H9 (cell line): Measurements from ENCODE around the gene BARX2. TPM values are rescaled to one million over a fixed set of nuclear protein-coding genes. Genes with fewer than 3 reads are reported as not detected.

ENCODE experiments used
- DNase-seq: peaks from one replicate; pipeline ENCODE4 v3.0.0-alpha.2; 2017
- H2AFZ ChIP-seq: one replicate; pipeline ENCODE4 v1.6.1; 2013; ENCODE audit warnings: mild to moderate bottlenecking, low read length, control low read depth, moderate library complexity
- H2AK5ac ChIP-seq: 2 replicates; pipeline ENCODE4 v1.6.1; 2013; ENCODE audit warnings: low read length, control low read depth, mixed read lengths; ENCODE audit not compliant: insufficient read length
- H2BK120ac ChIP-seq: one replicate; pipeline ENCODE4 v1.6.1; 2013; ENCODE audit warnings: low read depth, mild to moderate bottlenecking, low read length, control low read depth, inconsistent platforms; ENCODE audit not compliant: poor library complexity, severe bottlenecking
- H2BK12ac ChIP-seq: 2 replicates; pipeline ENCODE4 v1.6.1; 2013; ENCODE audit warnings: low read length, control low read depth, mixed read lengths, low read depth; ENCODE audit not compliant: insufficient read length
- H2BK15ac ChIP-seq: 2 replicates; pipeline ENCODE4 v1.6.1; 2013; ENCODE audit warnings: low read depth, low read length, control low read depth
- H2BK20ac ChIP-seq: one replicate; pipeline ENCODE4 v1.6.1; 2013; ENCODE audit warnings: low read depth, mild to moderate bottlenecking, low read length, control low read depth, inconsistent platforms; ENCODE audit not compliant: poor library complexity, severe bottlenecking
- H2BK5ac ChIP-seq: 2 replicates; pipeline ENCODE4 v1.6.1; 2013; ENCODE audit warnings: low read length, control low read depth, mixed read lengths; ENCODE audit not compliant: insufficient read length
- H3K14ac ChIP-seq: 2 replicates; pipeline ENCODE4 v1.6.1; 2013; ENCODE audit warnings: low read length, control low read depth; ENCODE audit not compliant: insufficient read depth
- H3K18ac ChIP-seq: 2 replicates; pipeline ENCODE4 v1.6.1; 2013; ENCODE audit warnings: low read depth, mild to moderate bottlenecking, mixed read lengths, low read length, control low read depth; ENCODE audit not compliant: insufficient read length
- H3K23ac ChIP-seq: 2 replicates; pipeline ENCODE4 v1.6.1; 2013; ENCODE audit warnings: low read length, control low read depth, mixed read lengths, low read depth; ENCODE audit not compliant: insufficient read length
- H3K23me2 ChIP-seq: 2 replicates; pipeline ENCODE4 v1.6.1; 2013; ENCODE audit warnings: low read depth, mild to moderate bottlenecking, mixed read lengths, low read length, control low read depth; ENCODE audit not compliant: insufficient read length, poor library complexity, severe bottlenecking
- H3K27ac ChIP-seq: 2 replicates; pipeline ENCODE4 v1.5.1; 2013; ENCODE audit warnings: low read length, control low read depth, mixed read lengths, low read depth; ENCODE audit not compliant: insufficient read length
- H3K27me3 ChIP-seq: 2 replicates; pipeline ENCODE4 v1.6.1; 2013; ENCODE audit warnings: low read length, control low read depth, inconsistent platforms; ENCODE audit not compliant: insufficient read depth
- H3K4ac ChIP-seq: 2 replicates; pipeline ENCODE4 v1.6.1; 2013; ENCODE audit warnings: low read depth, mild to moderate bottlenecking, control low read depth, inconsistent platforms, low read length, moderate library complexity
- H3K4me1 ChIP-seq: 2 replicates; pipeline ENCODE4 v1.6.1; 2013; ENCODE audit warnings: low read length, control low read depth, inconsistent platforms; ENCODE audit not compliant: insufficient read depth
- H3K4me2 ChIP-seq: 2 replicates; pipeline ENCODE4 v1.6.1; 2013; ENCODE audit warnings: low read length, control low read depth, mixed read lengths; ENCODE audit not compliant: insufficient read length, insufficient read depth
- H3K56ac ChIP-seq: 2 replicates; pipeline ENCODE4 v1.6.1; 2013; ENCODE audit warnings: low read depth, mild to moderate bottlenecking, mixed read lengths, low read length, control low read depth; ENCODE audit not compliant: insufficient read length
- H3K79me1 ChIP-seq: 2 replicates; pipeline ENCODE4 v1.6.1; 2013; ENCODE audit warnings: low read depth, mild to moderate bottlenecking, moderate library complexity, low read length, control low read depth, inconsistent platforms; ENCODE audit not compliant: insufficient read depth, poor library complexity, severe bottlenecking
- H3K79me2 ChIP-seq: 2 replicates; pipeline ENCODE4 v1.6.1; 2013; ENCODE audit warnings: low read length, control low read depth, inconsistent platforms; ENCODE audit not compliant: insufficient read depth
- H3K9ac ChIP-seq: 2 replicates; pipeline ENCODE4 v1.6.1; 2013; ENCODE audit warnings: low read length, control low read depth, mixed read lengths; ENCODE audit not compliant: insufficient read length; ENCODE audit errors: extremely low read depth
- H3K9me3 ChIP-seq: one replicate; pipeline ENCODE4 v1.6.1; 2013; ENCODE audit warnings: low read depth, low read length, inconsistent platforms; ENCODE audit not compliant: control insufficient read depth
- H3T11ph ChIP-seq: one replicate; pipeline ENCODE4 v1.6.1; 2013; ENCODE audit warnings: mild to moderate bottlenecking, low read length, control low read depth, inconsistent platforms
- H4K20me1 ChIP-seq: one replicate; pipeline ENCODE4 v1.6.1; 2013; ENCODE audit not compliant: control insufficient read depth, insufficient read length, insufficient read depth
- H4K5ac ChIP-seq: 2 replicates; pipeline ENCODE4 v1.6.1; 2013; ENCODE audit warnings: low read depth, mild to moderate bottlenecking, mixed read lengths, low read length, control low read depth; ENCODE audit not compliant: insufficient read length
- H4K8ac ChIP-seq: replicated peaks from 2 replicates; pipeline ENCODE4 v1.6.1; 2013; ENCODE audit warnings: low read length, control low read depth, mixed read lengths, low read depth; ENCODE audit not compliant: insufficient read length
- H4K91ac ChIP-seq: 2 replicates; pipeline ENCODE4 v1.6.1; 2013; ENCODE audit warnings: low read depth, mild to moderate bottlenecking, moderate library complexity, mixed read lengths, low read length, control low read depth; ENCODE audit not compliant: insufficient read length
- H3K27ac Mint-ChIP-seq, 3 experiments: 2 replicates in 2 of 3; 3 replicates in 1 of 3; pipeline ENCODE4 v1.8.0; 2020 to 2021; ENCODE audit warnings: mixed read lengths in 3 of 3, mild to moderate bottlenecking in 1 of 3, moderate library complexity in 1 of 3
- H3K27me3 Mint-ChIP-seq: 2 replicates; pipeline ENCODE4 v1.8.0; 2021; ENCODE audit warnings: low read depth, mild to moderate bottlenecking, moderate library complexity, mixed read lengths
- H3K36me3 Mint-ChIP-seq, 3 experiments: 2 replicates in 2 of 3; 3 replicates in 1 of 3; pipeline ENCODE4 v1.8.0; 2020 to 2021; ENCODE audit warnings: low read depth in 3 of 3, mixed read lengths in 3 of 3; ENCODE audit not compliant: insufficient read depth in 1 of 3
- H3K4me1 Mint-ChIP-seq, 2 experiments: 2 replicates each; pipeline ENCODE4 v1.8.0; 2020; ENCODE audit warnings: mixed read lengths in 2 of 2
- H3K4me3 Mint-ChIP-seq, 2 experiments: 2 replicates in 1 of 2; 3 replicates in 1 of 2; pipeline ENCODE4 v1.8.0; 2020 to 2021; ENCODE audit warnings: mild to moderate bottlenecking in 2 of 2, mixed read lengths in 2 of 2, moderate library complexity in 1 of 2
- H3K9me3 Mint-ChIP-seq, 2 experiments: 2 replicates in 1 of 2; 3 replicates in 1 of 2; pipeline ENCODE4 v1.8.0; 2020; ENCODE audit warnings: mild to moderate bottlenecking in 2 of 2, mixed read lengths in 2 of 2, moderate library complexity in 1 of 2
- WGBS: extraction: QIAGEN DNeasy Blood & Tissue Kit; methylation state at CpG from one replicate; pipeline ENCODE4 v1.1.7; 2013; ENCODE audit warnings: missing lambda C conversion rate, low lambda C conversion rate, mixed read lengths; ENCODE audit not compliant: insufficient read length; ENCODE audit errors: extremely low coverage; 5-methylcytosine and 5-hydroxymethylcytosine counted together
- total RNA-seq: library from RNA; stranded (reverse); gene quantifications from 2 replicates; pipeline ENCODE4 v1.2.1, GENCODE V29; 2021
- TF ChIP-seq, protein P1 (sequence below): fragments of 200-600 bp; sonication (generic); conservative IDR thresholded peaks from 3 replicates; pipeline ENCODE4 v1.8.0; 2021; ENCODE audit warnings: antibody characterized with exemption, mild to moderate bottlenecking

The BARX2 gene
- total RNA-seq, 1 experiment from 2014 or later: not detected

DNA sequence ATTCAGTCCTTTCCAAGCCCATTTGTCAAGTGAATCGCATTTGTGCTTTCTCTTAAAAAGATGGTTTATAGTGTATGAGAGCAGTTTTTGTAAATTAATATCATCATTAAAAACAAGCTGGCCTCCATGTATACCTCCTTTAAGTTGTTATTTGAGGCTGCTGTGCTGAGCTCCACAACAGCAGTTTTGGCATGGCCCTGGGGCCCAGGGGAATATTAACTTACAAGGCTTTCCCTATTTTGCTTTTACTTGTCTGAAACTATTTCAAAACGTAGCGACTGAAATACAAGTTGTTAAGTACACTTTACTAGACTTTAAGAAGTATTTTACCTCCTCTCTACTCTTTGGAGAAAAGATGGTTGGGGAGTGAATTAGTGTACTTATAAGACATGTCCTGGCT, 4.9 kb upstream of the BARX2 start:
- Histone ChIP-seq H4K5ac (no peak overlapping the region), H3K23me2 (peaks cover 21% of the 10 kb centered on the region), H3K18ac (no peak overlapping the region), H2BK5ac (no peak overlapping the region), H3K9ac (no peak overlapping the region), H3K23ac (no peak overlapping the region), H4K91ac (no peak overlapping the region), H3T11ph (no peak overlapping the region), H4K8ac (no peak overlapping the region), H2AFZ (no peak overlapping the region), H3K4ac (no peak overlapping the region), H2BK120ac (no peak overlapping the region), H3K14ac (no peak overlapping the region), H2BK20ac (no peak overlapping the region), H2AK5ac (no peak overlapping the region), H3K4me2 (no peak overlapping the region), H3K9me3 (no peaks in the 10 kb centered on the region), H4K20me1 (no peaks in the 10 kb centered on the region), H2BK12ac (no peak overlapping the region), H3K56ac (no peak overlapping the region), H3K79me1 (no peaks in the 10 kb centered on the region), H3K27me3 (peaks cover 62% of the 10 kb centered on the region), H2BK15ac (no peak overlapping the region), H3K27ac (no peak overlapping the region), H3K79me2 (no peaks in the 10 kb centered on the region), H3K4me1 (no peaks in the 10 kb centered on the region; the same call in 1 of the 2 replicates)
- Mint-ChIP-seq H3K36me3 (no peaks in the 10 kb centered on the region), H3K27ac (no peak overlapping the region), H3K4me3 (no peak overlapping the region), H3K27me3 (peaks cover 98% of the 10 kb centered on the region), H3K9me3 (peaks cover 0 to 2% of the 10 kb centered on the region in 2 experiments; a peak in 1 of 5 replicates), H3K4me1 (peaks cover 6 to 27% of the 10 kb centered on the region in 2 experiments)
- TF ChIP-seq, protein P1, sequence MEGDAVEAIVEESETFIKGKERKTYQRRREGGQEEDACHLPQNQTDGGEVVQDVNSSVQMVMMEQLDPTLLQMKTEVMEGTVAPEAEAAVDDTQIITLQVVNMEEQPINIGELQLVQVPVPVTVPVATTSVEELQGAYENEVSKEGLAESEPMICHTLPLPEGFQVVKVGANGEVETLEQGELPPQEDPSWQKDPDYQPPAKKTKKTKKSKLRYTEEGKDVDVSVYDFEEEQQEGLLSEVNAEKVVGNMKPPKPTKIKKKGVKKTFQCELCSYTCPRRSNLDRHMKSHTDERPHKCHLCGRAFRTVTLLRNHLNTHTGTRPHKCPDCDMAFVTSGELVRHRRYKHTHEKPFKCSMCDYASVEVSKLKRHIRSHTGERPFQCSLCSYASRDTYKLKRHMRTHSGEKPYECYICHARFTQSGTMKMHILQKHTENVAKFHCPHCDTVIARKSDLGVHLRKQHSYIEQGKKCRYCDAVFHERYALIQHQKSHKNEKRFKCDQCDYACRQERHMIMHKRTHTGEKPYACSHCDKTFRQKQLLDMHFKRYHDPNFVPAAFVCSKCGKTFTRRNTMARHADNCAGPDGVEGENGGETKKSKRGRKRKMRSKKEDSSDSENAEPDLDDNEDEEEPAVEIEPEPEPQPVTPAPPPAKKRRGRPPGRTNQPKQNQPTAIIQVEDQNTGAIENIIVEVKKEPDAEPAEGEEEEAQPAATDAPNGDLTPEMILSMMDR: no peak
- DNase-seq: no peak
- WGBS: no CpG with 5 or more reads among the region's 3 CpGs
